Breast epithelium (tissue), 3 donors: Measurements from ENCODE around the gene CCDC180.

ENCODE experiments used
- POLR2A ChIP-seq: fragments of 450-650 bp; IDR thresholded peaks from one replicate; pipeline ENCODE4 v1.6.1; 2016; ENCODE audit warnings: antibody characterized with exemption, mild to moderate bottlenecking, moderate library complexity
- TF ChIP-seq, protein P1 (sequence below), 3 donors: fragments of 450-650 bp; IDR thresholded peaks; one replicate each; pipeline ENCODE4 v1.5.1; 2016 to 2017; ENCODE audit warnings: antibody characterized with exemption in 3 of 3, mild to moderate bottlenecking in 3 of 3, moderate library complexity in 3 of 3

DNA sequence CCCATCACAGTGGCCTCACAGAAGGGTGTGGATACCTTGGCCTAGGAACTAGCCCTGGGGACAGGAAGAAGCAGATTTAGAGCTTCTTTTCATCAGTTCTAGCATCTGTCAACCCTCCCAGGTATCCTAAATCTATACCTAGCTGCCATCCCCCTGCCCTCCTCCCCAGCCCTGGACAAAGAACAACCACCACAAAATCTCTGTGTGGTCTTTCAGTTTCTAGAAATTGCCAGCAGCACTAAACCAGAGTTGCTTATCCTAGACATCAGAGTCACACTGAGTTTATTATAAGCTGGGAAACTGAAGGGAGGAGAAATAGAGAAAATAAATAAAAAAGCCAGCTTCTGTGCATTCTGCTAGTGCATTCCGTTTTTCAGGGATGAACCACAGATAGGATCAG lies 14.6 kb downstream of the CCDC180 start:
- TF ChIP-seq POLR2A, result no peak
- TF ChIP-seq, protein P1, sequence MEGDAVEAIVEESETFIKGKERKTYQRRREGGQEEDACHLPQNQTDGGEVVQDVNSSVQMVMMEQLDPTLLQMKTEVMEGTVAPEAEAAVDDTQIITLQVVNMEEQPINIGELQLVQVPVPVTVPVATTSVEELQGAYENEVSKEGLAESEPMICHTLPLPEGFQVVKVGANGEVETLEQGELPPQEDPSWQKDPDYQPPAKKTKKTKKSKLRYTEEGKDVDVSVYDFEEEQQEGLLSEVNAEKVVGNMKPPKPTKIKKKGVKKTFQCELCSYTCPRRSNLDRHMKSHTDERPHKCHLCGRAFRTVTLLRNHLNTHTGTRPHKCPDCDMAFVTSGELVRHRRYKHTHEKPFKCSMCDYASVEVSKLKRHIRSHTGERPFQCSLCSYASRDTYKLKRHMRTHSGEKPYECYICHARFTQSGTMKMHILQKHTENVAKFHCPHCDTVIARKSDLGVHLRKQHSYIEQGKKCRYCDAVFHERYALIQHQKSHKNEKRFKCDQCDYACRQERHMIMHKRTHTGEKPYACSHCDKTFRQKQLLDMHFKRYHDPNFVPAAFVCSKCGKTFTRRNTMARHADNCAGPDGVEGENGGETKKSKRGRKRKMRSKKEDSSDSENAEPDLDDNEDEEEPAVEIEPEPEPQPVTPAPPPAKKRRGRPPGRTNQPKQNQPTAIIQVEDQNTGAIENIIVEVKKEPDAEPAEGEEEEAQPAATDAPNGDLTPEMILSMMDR (IDR thresholded peaks at IDR 0.05), result no peak
